Measurements from ENCODE around the gene CCR8. TPM values are rescaled to one million over a fixed set of nuclear protein-coding genes. Genes with fewer than 3 reads are reported as not detected.
"Not testable (repeated sequence)": the region's sequence is repeated elsewhere in the genome, so short reads cannot be mapped to it uniquely, and the experiment has no call there.

Gene CCR8
- total RNA-seq, 2 experiments from 2014 or later, result 0.48 to 0.51 TPM

- H3K36me3 Mint-ChIP-seq; H3K4me3 Mint-ChIP-seq; H3K27ac Mint-ChIP-seq; DNase-seq; CTCF ChIA-PET; POLR2A ChIA-PET; H3K9me3 Mint-ChIP-seq; H3K27me3 Mint-ChIP-seq; intact Hi-C loops (cut with micrococcal nuclease): not testable (repeated sequence)
- peaks cover 22% of the 10 kb centered on the region for H3K4me1 Mint-ChIP-seq (ENCODE audit: low read depth)
Measured at GRCh38 chr3:39351134-39351533, 21.6 kb downstream of the CCR8 start.

DNA sequence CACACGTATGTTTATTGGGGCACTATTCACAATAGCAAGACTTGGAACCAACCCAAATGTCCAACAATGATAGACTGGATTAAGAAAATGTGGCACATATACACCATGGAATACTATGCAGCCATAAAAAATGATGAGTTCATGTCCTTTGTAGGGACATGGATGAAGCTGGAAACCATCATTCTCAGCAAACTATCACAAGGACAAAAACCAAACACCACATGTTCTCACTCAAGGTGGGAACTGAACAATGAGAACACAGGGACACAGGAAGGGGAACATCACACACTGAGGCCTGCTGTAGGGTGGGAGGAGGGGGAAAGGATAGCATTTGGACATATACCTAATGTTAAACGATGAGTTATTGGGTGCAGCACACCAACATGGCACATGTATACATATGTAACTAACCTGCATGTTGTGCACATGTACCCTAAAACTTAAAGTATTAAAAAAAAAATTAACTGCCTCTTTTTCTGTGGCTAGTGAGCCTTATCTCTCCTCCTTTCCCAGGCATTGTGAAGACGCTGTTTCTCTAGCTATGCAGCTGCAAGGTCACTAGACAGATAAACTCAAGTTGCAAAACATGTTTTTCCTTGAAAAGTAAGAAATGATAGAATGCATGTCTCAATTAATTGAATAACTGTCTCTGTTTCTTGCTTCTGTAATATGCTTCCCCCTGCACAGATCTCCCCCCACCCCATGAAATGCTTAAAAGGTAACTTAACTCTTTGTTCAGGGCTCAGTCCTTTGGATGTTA lies 23.8 kb downstream of the CCR8 start:
- DNase-seq; H3K4me3 Mint-ChIP-seq; H3K27me3 Mint-ChIP-seq; H3K27ac Mint-ChIP-seq; H3K9me3 Mint-ChIP-seq; H3K36me3 Mint-ChIP-seq; intact Hi-C loops (cut with micrococcal nuclease); POLR2A ChIA-PET: not testable (repeated sequence)
- peaks cover 14% of the 10 kb centered on the region for H3K4me1 Mint-ChIP-seq (ENCODE audit: low read depth)
- CTCF ChIA-PET, result interaction anchor here (0.7 kb wide), 1 partner anchor 8 kb away, joined by 3 read pairs; no protein-coding TSS in a partner anchor

GRCh38 chr3:39358333-39358732 lies 28.8 kb downstream of the CCR8 start:
- ChIA-PET CTCF (interaction anchor here (0.7 to 1.2 kb wide), 3 partner anchors 63 to 70 kb away, joined by 3 read pairs; no protein-coding TSS in a partner anchor), POLR2A (no interaction called here)
- no peaks in the 10 kb centered on the region for H3K36me3 Mint-ChIP-seq
- no peak overlapping the region for H3K27ac Mint-ChIP-seq
- intact Hi-C loops (cut with micrococcal nuclease), result no loop called here
- no peak overlapping the region for H3K4me3 Mint-ChIP-seq
- H3K4me1 Mint-ChIP-seq (ENCODE audit: low read depth), result peaks cover 44% of the 10 kb centered on the region
- H3K9me3 Mint-ChIP-seq, result no peaks in the 10 kb centered on the region
- H3K27me3 Mint-ChIP-seq, result no peaks in the 10 kb centered on the region
- no peak for DNase-seq

DNA sequence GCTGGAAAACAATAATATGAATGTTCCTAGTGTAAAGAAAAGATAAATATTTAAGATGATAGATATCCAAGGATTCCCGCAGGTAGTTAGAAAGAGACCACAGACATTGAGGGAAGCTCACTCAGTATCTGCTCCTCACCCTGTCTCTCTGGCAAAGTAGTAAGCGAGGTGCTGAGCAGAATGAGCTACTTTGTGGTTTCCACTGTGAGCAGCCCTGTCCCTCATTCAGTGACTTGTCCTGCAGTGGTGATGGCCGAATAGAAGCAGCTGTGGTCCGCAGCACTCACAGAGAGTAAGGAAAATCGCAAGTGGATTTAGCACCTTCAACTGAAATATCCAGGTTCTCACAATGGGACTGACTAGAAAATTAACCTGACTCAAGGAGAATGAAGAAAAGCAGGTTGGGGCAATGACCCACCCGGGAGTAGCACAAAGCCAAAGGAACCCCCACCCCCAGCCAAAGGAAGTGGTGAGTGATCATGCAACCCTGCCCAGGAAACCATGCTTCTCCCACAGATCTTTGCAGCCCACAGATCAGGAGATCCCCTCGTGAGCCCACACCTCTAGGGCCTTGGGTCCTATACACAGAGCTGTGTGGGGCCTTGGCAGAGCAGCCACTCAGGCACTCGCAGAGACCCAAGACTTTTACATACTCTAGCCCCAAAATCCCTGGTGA lies 31.9 kb downstream of the CCR8 start:
- DNase-seq, result peak; percentile 75
- intact Hi-C loops (cut with micrococcal nuclease), result loop anchor here (1.0 to 2.0 kb wide), 2 partner anchors 15 to 33 kb away; no protein-coding TSS in a partner anchor
- no peaks in the 10 kb centered on the region for H3K36me3 Mint-ChIP-seq
- peak overlapping the region; percentile 35 for H3K4me3 Mint-ChIP-seq
- CTCF ChIA-PET, result interaction anchor here (1.0 to 1.6 kb wide), 5 partner anchors 16 to 172 kb away, joined by 4 to 14 read pairs (median 5); no protein-coding TSS in a partner anchor
- POLR2A ChIA-PET, result no interaction called here
- no peaks in the 10 kb centered on the region for H3K27me3 Mint-ChIP-seq
- H3K9me3 Mint-ChIP-seq, result no peaks in the 10 kb centered on the region
- peaks cover 43% of the 10 kb centered on the region for H3K4me1 Mint-ChIP-seq (ENCODE audit: low read depth)
- peak overlapping the region; percentile 53 for H3K27ac Mint-ChIP-seq

DNA sequence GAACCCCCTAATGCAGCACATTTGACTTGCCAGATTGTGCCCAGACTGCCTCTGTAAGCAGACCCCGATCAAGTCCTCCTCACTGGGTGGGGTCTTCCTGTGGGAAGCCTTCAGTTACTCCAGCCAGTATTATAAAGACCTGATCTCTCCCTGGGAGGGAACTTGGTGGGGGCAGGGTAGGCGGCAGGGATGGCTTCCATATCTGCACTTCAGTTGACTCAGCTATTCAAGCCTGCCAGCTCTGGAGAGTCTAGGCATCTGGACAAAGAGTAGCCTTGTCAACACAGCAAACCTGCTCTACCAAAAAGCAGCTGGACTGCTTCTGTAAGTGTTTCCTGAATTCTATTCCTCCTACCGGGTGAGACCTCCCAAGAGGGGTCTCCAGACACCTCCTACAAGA lies 32.7 kb downstream of the CCR8 start:
- H3K4me3 Mint-ChIP-seq, result no peak overlapping the region
- intact Hi-C loops (cut with micrococcal nuclease), result no loop called here
- H3K36me3 Mint-ChIP-seq, result no peaks in the 10 kb centered on the region
- H3K27ac Mint-ChIP-seq, result no peak overlapping the region
- H3K9me3 Mint-ChIP-seq, result no peaks in the 10 kb centered on the region
- H3K27me3 Mint-ChIP-seq, result no peaks in the 10 kb centered on the region
- peaks cover 40% of the 10 kb centered on the region for H3K4me1 Mint-ChIP-seq (ENCODE audit: low read depth)
- POLR2A ChIA-PET, result interaction anchor here (0.9 kb wide), 1 partner anchor 16 kb away, joined by 4 read pairs; no protein-coding TSS in a partner anchor
- DNase-seq, result no peak
- CTCF ChIA-PET, result interaction anchor here (0.9 to 1.6 kb wide), 4 partner anchors 16 to 235 kb away, joined by 3 to 5 read pairs (median 4); no protein-coding TSS in a partner anchor

DNA sequence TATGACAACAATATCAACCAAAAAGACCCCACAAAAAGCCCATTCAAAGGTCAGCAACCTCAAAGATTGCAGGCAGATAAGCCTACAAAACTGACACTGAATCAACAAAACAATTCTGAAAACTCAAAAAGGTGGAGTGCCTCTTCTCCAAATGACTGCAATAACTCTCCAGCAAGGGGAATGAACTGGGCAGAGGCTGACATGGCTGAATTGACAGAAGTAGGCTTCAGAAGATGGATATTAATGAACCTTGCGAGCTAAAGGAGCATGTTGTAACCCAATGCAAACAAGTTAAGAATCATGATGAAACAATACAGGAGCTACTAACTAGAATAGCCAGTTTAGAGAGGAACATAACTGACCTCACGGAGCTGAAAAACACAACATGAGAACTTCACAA lies 33.3 kb downstream of the CCR8 start:
- intact Hi-C loops (cut with micrococcal nuclease), result no loop called here
- Mint-ChIP-seq H3K4me1 (ENCODE audit: low read depth) (peaks cover 33% of the 10 kb centered on the region), H3K4me3 (no peak overlapping the region), H3K27ac (no peak overlapping the region), H3K9me3 (no peaks in the 10 kb centered on the region), H3K36me3 (no peaks in the 10 kb centered on the region), H3K27me3 (no peaks in the 10 kb centered on the region)
- no peak for DNase-seq
- CTCF ChIA-PET, result interaction anchor here (0.9 to 1.3 kb wide), 4 partner anchors 15 to 236 kb away, joined by 3 to 5 read pairs (median 4); no protein-coding TSS in a partner anchor
- POLR2A ChIA-PET, result interaction anchor here (0.9 kb wide), 1 partner anchor 16 kb away, joined by 4 read pairs; no protein-coding TSS in a partner anchor

DNA sequence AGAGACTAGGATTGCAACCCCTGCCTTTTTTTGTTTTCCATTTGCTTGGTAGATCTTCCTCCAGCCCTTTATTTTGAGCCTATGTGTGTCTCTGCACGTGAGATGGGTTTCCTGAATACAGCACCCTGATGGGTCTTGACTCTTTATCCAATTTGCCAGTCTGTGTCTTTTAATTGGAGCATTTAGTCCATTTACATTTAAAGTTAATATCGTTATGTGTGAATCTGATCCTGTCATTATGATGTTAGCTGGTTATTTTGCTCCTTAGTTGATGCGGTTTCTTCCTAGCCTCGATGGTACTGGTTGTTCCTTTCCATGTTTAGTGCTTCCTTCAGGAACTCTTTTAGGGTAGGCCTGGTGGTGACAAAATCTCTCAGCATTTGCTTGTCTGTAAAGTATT lies 40.9 kb downstream of the CCR8 start:
- H3K9me3 Mint-ChIP-seq; H3K4me3 Mint-ChIP-seq; intact Hi-C loops (cut with micrococcal nuclease); POLR2A ChIA-PET; H3K36me3 Mint-ChIP-seq; DNase-seq; H3K27ac Mint-ChIP-seq; CTCF ChIA-PET; H3K27me3 Mint-ChIP-seq; H3K4me1 Mint-ChIP-seq (ENCODE audit: low read depth): not testable (repeated sequence)

DNA sequence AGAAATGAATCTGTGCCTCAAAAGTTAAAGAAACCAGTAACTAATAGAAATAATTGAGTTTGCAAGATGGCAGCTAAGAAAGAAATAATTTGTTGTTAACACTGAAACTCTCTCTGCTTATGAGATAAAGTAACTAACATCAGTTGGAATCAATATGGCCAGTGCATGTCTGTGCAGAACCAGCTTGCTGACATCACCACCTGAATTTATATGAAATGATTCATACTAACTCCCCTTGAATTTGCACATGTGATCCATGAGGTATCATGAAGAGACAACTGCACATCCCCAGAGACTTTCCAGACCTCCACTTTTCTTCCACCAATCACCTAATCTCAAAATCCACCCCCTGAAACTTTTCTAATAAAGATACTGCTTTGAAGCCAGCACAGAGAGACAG lies 43.3 kb downstream of the CCR8 start:
- no peak for DNase-seq
- H3K4me1 Mint-ChIP-seq (ENCODE audit: low read depth), result peaks cover under 1% of the 10 kb centered on the region
- intact Hi-C loops (cut with micrococcal nuclease), result no loop called here
- no peaks in the 10 kb centered on the region for H3K27me3 Mint-ChIP-seq
- no peak overlapping the region for H3K4me3 Mint-ChIP-seq
- ChIA-PET POLR2A (no interaction called here), CTCF (interaction anchor here (0.8 to 8.8 kb wide), 2 partner anchors 74 to 81 kb away, joined by 3 to 158 read pairs; no protein-coding TSS in a partner anchor)
- peaks cover 3% of the 10 kb centered on the region for H3K9me3 Mint-ChIP-seq
- H3K36me3 Mint-ChIP-seq, result no peaks in the 10 kb centered on the region
- H3K27ac Mint-ChIP-seq, result no peak overlapping the region

DNA sequence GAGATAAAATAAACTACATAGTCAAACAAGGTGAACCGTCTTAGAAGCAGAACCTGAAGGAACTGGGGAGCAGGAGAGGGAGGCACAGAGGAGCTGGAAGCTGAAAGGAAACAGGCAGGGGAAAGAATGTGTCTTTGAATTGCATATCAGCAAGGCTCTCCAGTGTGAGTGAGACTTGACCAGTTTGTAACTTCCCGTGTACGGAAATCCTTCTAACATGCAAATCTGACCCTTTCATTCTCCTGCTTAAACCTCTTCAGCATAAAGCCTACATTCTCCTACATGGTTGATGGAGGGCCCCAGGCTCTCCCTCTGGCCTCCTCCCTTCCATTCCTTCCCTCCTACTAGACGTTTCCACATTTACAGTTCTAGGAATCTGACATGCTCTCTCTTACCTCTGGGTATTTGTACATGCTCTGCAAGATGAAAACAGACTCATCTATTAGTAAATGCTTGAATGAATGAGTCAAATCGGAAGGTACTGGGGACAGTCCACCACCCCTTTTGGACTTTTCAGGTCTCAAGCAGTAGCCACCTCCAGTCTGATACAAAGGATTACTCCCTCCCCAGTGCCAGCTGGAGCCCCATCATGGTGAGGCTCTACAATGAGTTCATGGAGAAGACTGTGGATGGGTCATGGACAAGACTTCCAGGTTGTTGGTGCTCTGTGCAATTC lies 47.6 kb downstream of the CCR8 start:
- no peak for DNase-seq
- H3K27ac Mint-ChIP-seq, result no peak overlapping the region
- H3K9me3 Mint-ChIP-seq, result no peaks in the 10 kb centered on the region
- H3K4me3 Mint-ChIP-seq, result no peak overlapping the region
- H3K4me1 Mint-ChIP-seq (ENCODE audit: low read depth), result peaks cover 5% of the 10 kb centered on the region
- H3K27me3 Mint-ChIP-seq, result no peaks in the 10 kb centered on the region
- ChIA-PET POLR2A (no interaction called here), CTCF (interaction anchor here (0.7 to 8.8 kb wide), 8 partner anchors 12 to 249 kb away, joined by 3 to 158 read pairs (median 6); no protein-coding TSS in a partner anchor)
- intact Hi-C loops (cut with micrococcal nuclease), result no loop called here
- no peaks in the 10 kb centered on the region for H3K36me3 Mint-ChIP-seq

- CTCF ChIA-PET, result interaction anchor here (0.7 to 8.8 kb wide), 22 partner anchors 9 to 277 kb away, joined by 3 to 158 read pairs (median 4); no protein-coding TSS in a partner anchor
- Mint-ChIP-seq H3K9me3 (no peaks in the 10 kb centered on the region), H3K27me3 (no peaks in the 10 kb centered on the region), H3K4me3 (no peak overlapping the region), H3K36me3 (no peaks in the 10 kb centered on the region), H3K27ac (no peak overlapping the region), H3K4me1 (ENCODE audit: low read depth) (peaks cover 5% of the 10 kb centered on the region)
- intact Hi-C loops (cut with micrococcal nuclease), result loop anchor here (1.0 kb wide), 3 partner anchors 86 to 189 kb away; no protein-coding TSS in a partner anchor
- POLR2A ChIA-PET, result no interaction called here
- peak; percentile 73 for DNase-seq
Measured at GRCh38 chr3:39378088-39378487, 48.6 kb downstream of the CCR8 start.

DNA sequence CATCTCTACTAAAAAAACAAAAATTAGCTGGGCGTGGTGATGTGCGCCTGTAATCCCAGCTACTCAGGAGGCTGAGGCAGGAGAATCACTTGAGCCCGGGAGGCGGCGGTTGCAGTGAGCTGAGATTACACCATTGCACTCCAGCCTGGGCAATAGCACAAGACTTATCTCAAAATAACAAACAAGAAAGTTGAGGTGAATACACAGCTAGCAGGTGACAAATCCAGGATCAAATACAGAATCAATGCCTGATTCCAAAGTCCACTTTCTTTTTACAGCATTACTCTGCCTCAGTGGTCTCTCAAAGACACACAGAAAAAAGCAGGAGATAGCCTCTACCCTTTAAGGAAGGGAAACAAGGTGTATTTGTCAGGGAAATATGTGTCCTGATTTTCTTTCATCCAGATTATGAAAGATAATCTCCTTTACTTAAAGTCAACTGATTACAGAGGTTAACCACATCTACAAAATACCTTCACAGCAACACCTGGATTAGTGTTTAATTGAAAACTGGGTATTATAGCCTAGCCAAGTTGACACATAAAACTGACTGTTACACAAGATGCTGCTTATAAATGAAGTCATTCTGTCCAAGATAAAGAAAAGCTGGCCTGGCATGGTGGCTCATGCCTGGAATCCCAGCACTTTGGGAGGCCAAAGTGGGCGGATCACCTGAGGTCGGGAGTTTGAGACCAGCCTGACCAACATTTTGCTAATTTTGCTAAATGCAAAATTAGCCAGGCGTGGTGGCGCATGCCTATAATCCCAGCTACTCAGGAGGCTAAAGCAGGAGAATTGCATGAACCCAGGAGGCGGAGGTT lies 49.7 kb downstream of the CCR8 start:
- Mint-ChIP-seq H3K4me3 (no peak overlapping the region), H3K4me1 (ENCODE audit: low read depth) (peaks cover 5% of the 10 kb centered on the region), H3K27ac (no peak overlapping the region), H3K36me3 (no peaks in the 10 kb centered on the region), H3K9me3 (no peaks in the 10 kb centered on the region), H3K27me3 (no peaks in the 10 kb centered on the region)
- ChIA-PET CTCF (interaction anchor here (0.7 to 8.8 kb wide), 11 partner anchors 18 to 252 kb away, joined by 3 to 158 read pairs (median 5); no protein-coding TSS in a partner anchor), POLR2A (no interaction called here)
- intact Hi-C loops (cut with micrococcal nuclease), result loop anchor here (1.0 kb wide), 3 partner anchors 87 to 190 kb away; no protein-coding TSS in a partner anchor
- no peak for DNase-seq

Data from activated CD4-positive, alpha-beta memory T cell treated with anti-CD3 and anti-CD28 coated beads for 36 hours (primary cell).